ENCODE results near the gene HUNK.

DNA sequence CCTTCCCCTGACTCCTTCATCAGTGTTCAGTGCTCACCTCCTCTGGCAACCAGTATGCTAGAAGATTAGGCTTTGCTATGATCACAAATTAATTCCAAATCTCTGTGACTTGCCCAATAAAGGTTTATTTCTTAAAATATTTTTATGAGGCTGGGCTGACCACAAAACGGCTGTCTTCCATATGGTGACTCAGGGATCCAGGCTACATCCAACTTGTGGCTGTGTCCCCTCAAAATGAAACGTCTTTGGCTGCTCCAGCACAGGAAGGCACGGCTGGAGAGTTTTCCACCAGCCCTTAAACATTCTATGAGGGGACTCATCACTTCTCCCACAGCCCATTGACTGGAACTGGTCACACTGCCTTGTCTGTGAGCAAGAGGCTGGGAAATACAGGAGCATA lies 131.5 kb downstream of the HUNK start:
- TF ChIP-seq POLR2A (IDR thresholded peaks at IDR 0.05) = no peak
- TF ChIP-seq CTCF (IDR thresholded peaks at IDR 0.05) = no peak

Data from adrenal gland (tissue), 5 donors.